Vagina (tissue), 2 donors: ENCODE data around the gene VWA5A. TPM values are rescaled to one million over a fixed set of nuclear protein-coding genes. Genes with fewer than 3 reads are reported as not detected.

Source experiments
- DNase-seq, 2 donors: peaks; one replicate each; pipeline ENCODE4 v3.0.0-alpha.2; 2017; ENCODE audit errors: extremely low spot score in 2 of 2
- H3K27ac ChIP-seq: fragments of 200-600 bp; sonication (generic); one replicate; pipeline ENCODE4 v1.5.1; 2019
- H3K27me3 ChIP-seq: fragments of 200-600 bp; sonication (generic); one replicate; pipeline ENCODE4 v1.5.1; 2019
- H3K36me3 ChIP-seq, 2 donors: fragments of 200-600 bp; sonication (generic); one replicate each; pipeline ENCODE4 v1.5.1; 2017 to 2019
- H3K4me1 ChIP-seq: fragments of 200-600 bp; sonication (generic); one replicate; pipeline ENCODE4 v1.5.1; 2019
- H3K4me3 ChIP-seq, 2 donors: fragments of 200-600 bp; sonication (generic); 1 replicate in 1 of 2; 2 replicates in 1 of 2; pipeline ENCODE4 v1.5.1; 2016 to 2019
- H3K9me3 ChIP-seq: fragments of 200-600 bp; sonication (generic); one replicate; pipeline ENCODE4 v1.5.1; 2019
- CTCF ChIP-seq, 3 experiments: fragments of 450-650 bp in 2 of 3; fragments of 200-600 bp in 1 of 3; sonication (generic) in 1 of 3; IDR thresholded peaks; one replicate each; pipeline ENCODE4 v1.5.1; 2017 to 2019; ENCODE audit warnings: antibody characterized with exemption in 3 of 3, mild to moderate bottlenecking in 2 of 3, moderate library complexity in 2 of 3
- POLR2A ChIP-seq, 2 donors: fragments of 450-650 bp; IDR thresholded peaks; one replicate each; pipeline ENCODE4 v1.6.1; 2017; ENCODE audit warnings: antibody characterized with exemption in 2 of 2, mild to moderate bottlenecking in 2 of 2, moderate library complexity in 2 of 2
- POLR2AphosphoS5 ChIP-seq, 2 donors: sonication (generic); formaldehyde crosslinking; IDR thresholded peaks; one replicate each; pipeline ENCODE4 v1.9.0; 2017; ENCODE audit warnings: antibody characterized with exemption in 2 of 2, mild to moderate bottlenecking in 2 of 2, low read depth in 1 of 2; ENCODE audit not compliant: insufficient read depth in 1 of 2
- intact Hi-C: fragments of 100-400 bp; cut with DNase I; formaldehyde crosslinking; loops from one replicate; pipeline ENCODE4 v1.15.1; 2023
- total RNA-seq: library from RNA; depleted of rRNA; stranded (reverse); fragments of >200 nt; gene quantifications from one replicate; pipeline ENCODE4 v1.2.3, GENCODE V29; 2016

The VWA5A gene
- total RNA-seq, 1 donor from 2014 or later = 17.9 TPM

- Histone ChIP-seq H3K4me3 (no peak overlapping the region), H3K36me3 (no peaks in the 10 kb centered on the region), H3K9me3 (no peaks in the 10 kb centered on the region), H3K27me3 (no peaks in the 10 kb centered on the region), H3K27ac (no peak overlapping the region), H3K4me1 (no peaks in the 10 kb centered on the region)
- intact Hi-C loops = no loop called here
- TF ChIP-seq POLR2AphosphoS5 (IDR thresholded peaks at IDR 0.05; ENCODE audit: insufficient read depth in 1 of 2, low read depth in 1 of 2) (no peak), CTCF (IDR thresholded peaks at IDR 0.05) (no peak), POLR2A (IDR thresholded peaks at IDR 0.05) (no peak)
- no peak for DNase-seq
Measured at GRCh38 chr11:124190298-124191139, 75.3 kb downstream of the VWA5A start.

- no peaks in the 10 kb centered on the region for H3K9me3 ChIP-seq
- no peak overlapping the region for H3K27ac ChIP-seq
- no peaks in the 10 kb centered on the region for H3K36me3 ChIP-seq
- TF ChIP-seq CTCF (IDR thresholded peaks at IDR 0.05) (no peak), POLR2A (IDR thresholded peaks at IDR 0.05) (no peak), POLR2AphosphoS5 (IDR thresholded peaks at IDR 0.05; ENCODE audit: insufficient read depth in 1 of 2, low read depth in 1 of 2) (no peak)
- no peak overlapping the region for H3K4me3 ChIP-seq
- H3K4me1 ChIP-seq = no peaks in the 10 kb centered on the region
- DNase-seq = no peak
- intact Hi-C loops = no loop called here
- no peaks in the 10 kb centered on the region for H3K27me3 ChIP-seq
Measured at GRCh38 chr11:124193221-124194010, 78.2 kb downstream of the VWA5A start.

- no peak for TF ChIP-seq POLR2A (IDR thresholded peaks at IDR 0.05)
- TF ChIP-seq CTCF (IDR thresholded peaks at IDR 0.05) = no peak
- TF ChIP-seq POLR2AphosphoS5 (IDR thresholded peaks at IDR 0.05; ENCODE audit: insufficient read depth in 1 of 2, low read depth in 1 of 2) = no peak
- intact Hi-C loops = no loop called here
- Histone ChIP-seq H3K9me3 (no peaks in the 10 kb centered on the region), H3K36me3 (no peaks in the 10 kb centered on the region), H3K4me1 (no peaks in the 10 kb centered on the region), H3K27me3 (no peaks in the 10 kb centered on the region), H3K27ac (no peak overlapping the region), H3K4me3 (no peak overlapping the region)
- DNase-seq = no peak
Measured at GRCh38 chr11:124194293-124195188, 79.3 kb downstream of the VWA5A start.

GRCh38 chr11:124195189-124195734, 80.0 kb downstream of the VWA5A start:
- H3K27me3 ChIP-seq = no peaks in the 10 kb centered on the region
- TF ChIP-seq POLR2A (IDR thresholded peaks at IDR 0.05) (no peak), POLR2AphosphoS5 (IDR thresholded peaks at IDR 0.05; ENCODE audit: insufficient read depth in 1 of 2, low read depth in 1 of 2) (no peak), CTCF (IDR thresholded peaks at IDR 0.05) (peak in 2 of 3 experiments; percentile 12 to 25)
- no peaks in the 10 kb centered on the region for H3K4me1 ChIP-seq
- no peak for DNase-seq
- H3K9me3 ChIP-seq = no peaks in the 10 kb centered on the region
- H3K36me3 ChIP-seq = no peaks in the 10 kb centered on the region
- intact Hi-C loops = no loop called here
- H3K27ac ChIP-seq = no peak overlapping the region
- no peak overlapping the region for H3K4me3 ChIP-seq

Other genes starting within 250 kb of the VWA5A start
- gene TMEM225, start 229.8 kb upstream of the VWA5A start, total RNA-seq = not detected
- not detected for gene OR8D4, start 213.3 kb upstream of the VWA5A start, total RNA-seq
- gene OR4D5, start 175.8 kb upstream of the VWA5A start, total RNA-seq = not detected
- gene OR6T1, start 171.6 kb upstream of the VWA5A start, total RNA-seq = not detected
- not detected for gene OR10S1, start 137.7 kb upstream of the VWA5A start, total RNA-seq
- not detected for gene OR10G6, start 120.3 kb upstream of the VWA5A start, total RNA-seq
- gene OR10G4, start 102.5 kb upstream of the VWA5A start, total RNA-seq = not detected
- gene OR10G9, start 92.4 kb upstream of the VWA5A start, total RNA-seq = not detected
- not detected for gene OR10G8, start 88.7 kb upstream of the VWA5A start, total RNA-seq
- not detected for gene OR10G7, start 74.1 kb upstream of the VWA5A start, total RNA-seq
- not detected for gene OR10D3, start 67.9 kb downstream of the VWA5A start, total RNA-seq
- not detected for gene OR8G1, start 125.6 kb downstream of the VWA5A start, total RNA-seq
- not detected for gene OR8G5, start 140.9 kb downstream of the VWA5A start, total RNA-seq
- gene OR8D1, start 198.5 kb downstream of the VWA5A start, total RNA-seq = not detected
- gene OR8D2, start 204.7 kb downstream of the VWA5A start, total RNA-seq = not detected